GM12891 (cell line): ENCODE measurements around the gene NUP188.
"Not testable (repeated sequence)": the region's sequence is repeated elsewhere in the genome, so short reads cannot be mapped to it uniquely, and the experiment has no call there.

Experiments
- DNase-seq: peaks from one replicate; pipeline ENCODE4 v3.0.0; 2011; ENCODE audit warnings: low spot score; ENCODE audit not compliant: insufficient read length
- FAIRE-seq: peaks from 2 replicates; lab custom pipeline; 2011; peaks lifted over from hg19 to GRCh38; lab: Jason Lieb, UNC
- PAX5 ChIP-seq: IDR thresholded peaks from 2 replicates; pipeline ENCODE4 v1.6.1; 2011; ENCODE audit warnings: low read length, moderate library complexity, mild to moderate bottlenecking; ENCODE audit not compliant: insufficient read depth, severe bottlenecking
- POLR2A ChIP-seq: IDR thresholded peaks from 2 replicates; pipeline ENCODE4 v1.6.1; 2011; ENCODE audit warnings: low read depth, low read length, control low read depth
- POLR2AphosphoS5 ChIP-seq: IDR thresholded peaks from 2 replicates; pipeline ENCODE4 v1.6.1; 2011; ENCODE audit warnings: low read depth, low read length, control low read depth
- POU2F2 ChIP-seq: IDR thresholded peaks from 2 replicates; pipeline ENCODE4 v1.6.1; 2011; ENCODE audit warnings: low read depth, mild to moderate bottlenecking, control low read depth, low read length, moderate library complexity
- SPI1 ChIP-seq: IDR thresholded peaks from 2 replicates; pipeline ENCODE4 v1.6.1; 2011; ENCODE audit warnings: low read depth, low read length, control low read depth
- TAF1 ChIP-seq: IDR thresholded peaks from 2 replicates; pipeline ENCODE4 v1.6.1; 2011; ENCODE audit warnings: low read depth, low read length, control low read depth

The NUP188 gene

GRCh38 chr9:128940946-128941755 lies 6.3 kb upstream of the NUP188 start:
- DNase-seq, result no peak
- TF ChIP-seq POLR2AphosphoS5 (no peak), TAF1 (no peak), POLR2A (no peak), SPI1 (no peak), POU2F2 (no peak), PAX5 (no peak)
- FAIRE-seq, result no peak

- FAIRE-seq (no peak), DNase-seq (no peak)
- no peak for TF ChIP-seq POU2F2
- TF ChIP-seq POLR2AphosphoS5, result no peak
- no peak for TF ChIP-seq TAF1
- TF ChIP-seq PAX5, result no peak
- TF ChIP-seq POLR2A, result no peak
- no peak for TF ChIP-seq SPI1
These were observed 3.5 kb upstream of the NUP188 start for GRCh38 chr9:128943832-128944620.

DNA sequence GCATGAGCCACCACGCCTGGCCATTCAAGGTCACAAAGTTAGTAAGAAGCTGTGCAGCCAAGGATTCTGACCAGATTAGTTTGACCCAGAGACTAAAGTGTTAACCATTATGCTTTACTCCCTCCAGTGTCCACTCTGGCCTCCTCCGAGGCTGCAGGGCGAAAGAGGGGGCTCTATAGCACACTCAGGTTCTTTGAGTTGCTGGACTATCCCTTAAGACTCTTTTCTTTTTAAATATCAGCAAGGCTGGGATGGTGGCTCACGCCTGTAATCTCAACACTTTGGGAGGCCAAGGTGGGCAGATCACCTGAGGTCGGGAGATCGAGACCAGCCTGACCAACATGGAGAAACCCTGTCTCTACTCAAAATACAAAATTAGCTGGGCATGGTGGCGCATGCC lies 2.5 kb upstream of the NUP188 start:
- not testable (repeated sequence) for FAIRE-seq, DNase-seq

DNA sequence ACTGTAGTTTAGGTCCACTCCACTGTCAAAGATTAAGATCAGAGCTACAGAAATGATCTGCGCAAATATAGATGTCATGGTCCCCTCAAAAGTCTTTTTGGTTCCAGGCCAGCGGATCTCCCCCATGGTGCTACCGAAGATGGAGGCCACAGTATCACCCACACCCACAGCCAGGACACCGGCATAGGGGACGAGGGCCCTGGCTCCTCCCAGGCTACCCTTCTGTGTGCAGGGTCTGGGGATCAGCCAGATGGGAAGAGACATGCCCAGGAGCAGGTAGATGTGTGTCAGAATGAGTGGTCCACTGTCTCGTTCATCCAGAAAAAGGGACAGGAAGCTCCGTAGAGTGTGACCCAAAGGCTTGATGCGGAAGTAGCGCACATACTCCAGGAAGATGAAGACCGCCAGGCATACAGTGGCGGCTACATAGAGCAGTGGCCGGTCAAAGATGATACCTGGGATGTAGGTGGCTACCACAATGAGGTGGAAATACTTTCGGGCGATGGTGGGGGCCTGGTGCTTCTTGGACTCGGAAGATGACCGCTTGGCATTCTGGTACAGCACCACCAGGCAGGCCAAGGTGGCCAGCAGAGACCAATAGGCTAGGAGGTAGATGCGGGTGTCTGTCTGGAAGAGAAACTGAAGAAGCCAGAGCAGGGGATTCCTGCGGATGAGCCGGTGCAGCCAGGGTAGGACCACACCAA lies 1.5 kb upstream of the NUP188 start:
- DNase-seq (no peak), FAIRE-seq (no peak)
- TF ChIP-seq SPI1 (no peak), POLR2A (no peak), POU2F2 (no peak), PAX5 (no peak), TAF1 (no peak), POLR2AphosphoS5 (no peak)

DNA sequence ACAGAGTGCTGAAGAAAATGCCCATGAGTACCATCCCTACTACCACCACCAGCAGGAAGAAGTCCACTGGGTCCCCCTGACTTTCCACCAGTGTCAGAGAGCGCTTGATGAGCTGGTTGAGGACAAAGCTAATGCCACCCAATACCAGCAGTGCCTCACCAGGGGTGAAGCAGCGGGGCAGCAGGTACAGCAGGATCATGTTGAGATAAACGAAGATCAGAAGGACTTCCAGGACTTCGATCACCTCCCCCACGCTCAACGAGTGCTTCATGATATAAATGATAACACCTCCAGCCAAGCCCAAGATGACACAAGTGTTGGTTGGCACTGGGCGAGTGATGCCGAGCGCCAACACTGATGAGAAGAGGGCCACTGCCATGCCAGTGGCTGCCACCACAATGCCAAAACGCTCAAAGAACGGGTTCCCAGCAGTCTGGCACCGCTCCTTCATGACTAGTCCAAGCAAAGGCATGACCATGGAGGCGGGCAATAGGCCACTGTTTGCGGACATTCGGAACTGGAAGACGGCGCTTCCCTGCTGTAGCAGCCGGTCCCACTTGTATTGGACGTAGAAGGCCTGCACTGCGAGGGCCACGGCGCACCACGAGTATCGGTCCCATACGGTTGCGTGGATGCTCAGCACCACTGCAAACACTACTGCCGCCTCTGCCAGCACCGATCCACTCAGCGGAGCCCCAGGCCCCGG lies 775 bp upstream of the NUP188 start:
- no peak for TF ChIP-seq TAF1
- TF ChIP-seq POU2F2, result no peak
- TF ChIP-seq POLR2A, result no peak
- TF ChIP-seq SPI1, result no peak
- TF ChIP-seq PAX5, result no peak
- no peak for TF ChIP-seq POLR2AphosphoS5
- FAIRE-seq (no peak), DNase-seq (no peak)

DNA sequence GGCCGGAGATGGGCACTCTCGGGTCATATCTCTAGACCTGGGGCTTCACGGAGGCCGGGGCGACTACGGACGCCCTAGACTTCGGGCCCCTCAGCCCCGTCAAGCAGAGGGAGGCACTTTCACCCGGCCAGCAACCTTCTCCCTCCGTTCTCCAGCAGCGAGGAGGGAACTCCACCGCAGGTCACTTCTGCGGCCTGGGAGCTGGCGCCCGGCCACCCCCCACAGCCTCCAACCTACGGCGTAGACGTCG lies 297 bp upstream of the NUP188 start:
- DNase-seq, result no peak
- no peak for FAIRE-seq
- no peak for TF ChIP-seq POU2F2
- no peak for TF ChIP-seq POLR2A
- TF ChIP-seq POLR2AphosphoS5, result no peak
- TF ChIP-seq SPI1, result no peak
- no peak for TF ChIP-seq TAF1
- no peak for TF ChIP-seq PAX5

DNA sequence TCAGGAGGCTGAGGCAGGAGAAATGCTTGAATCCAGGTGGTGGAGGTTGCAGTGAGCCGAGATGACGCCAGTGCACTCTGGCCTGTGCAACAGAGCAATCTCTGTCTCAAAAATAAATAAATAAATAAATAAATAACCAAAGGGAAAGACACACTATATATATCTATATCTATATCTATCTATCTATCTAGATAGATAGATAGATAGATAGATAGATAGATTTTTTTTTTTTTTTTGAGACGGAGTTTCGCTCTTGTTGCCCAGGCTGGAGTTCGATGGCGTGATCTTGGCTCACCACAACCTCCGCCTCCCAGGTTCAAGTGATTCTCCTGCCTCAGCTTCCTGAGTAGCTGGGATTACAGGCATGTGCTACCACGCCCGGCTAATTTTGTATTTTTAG lies 13.9 kb downstream of the NUP188 start:
- not testable (repeated sequence) for DNase-seq, FAIRE-seq

- FAIRE-seq (no peak), DNase-seq (no peak)
- TF ChIP-seq POLR2AphosphoS5 (no peak), POLR2A (no peak), TAF1 (no peak), POU2F2 (no peak), PAX5 (no peak), SPI1 (no peak)
These were observed 22.0 kb downstream of the NUP188 start for GRCh38 chr9:128969491-128969890.

DNA sequence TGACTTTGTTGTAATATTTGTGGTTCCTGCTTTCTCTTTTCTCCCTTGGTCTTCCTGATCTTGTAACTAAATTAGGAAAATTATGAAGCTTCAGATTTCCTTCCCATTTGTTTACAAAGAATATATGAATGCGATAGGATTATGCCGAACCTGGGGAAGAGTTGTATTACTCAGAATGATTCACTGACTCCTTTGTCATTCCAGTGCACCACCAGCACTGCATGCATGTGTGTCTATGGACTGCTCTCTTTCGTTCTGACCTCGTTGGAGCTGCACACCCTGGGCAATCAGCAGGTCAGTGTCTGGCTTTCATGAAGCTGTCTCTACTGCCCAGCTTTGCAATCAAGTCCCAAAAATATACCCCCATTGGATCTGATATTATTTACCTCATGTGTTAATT lies 25.5 kb downstream of the NUP188 start:
- FAIRE-seq, result no peak
- no peak for DNase-seq
- TF ChIP-seq POLR2A, result no peak
- TF ChIP-seq PAX5, result no peak
- TF ChIP-seq POLR2AphosphoS5, result no peak

- TF ChIP-seq POLR2A, result no peak
- TF ChIP-seq POU2F2, result no peak
- TF ChIP-seq PAX5, result no peak
- no peak for TF ChIP-seq TAF1
- no peak for TF ChIP-seq SPI1
- no peak for TF ChIP-seq POLR2AphosphoS5
- no peak for FAIRE-seq
- DNase-seq, result no peak
These were observed 31.6 kb downstream of the NUP188 start for GRCh38 chr9:128979111-128979510.
